Measurements from ENCODE around the gene PRXL2A. TPM values are rescaled to one million over a fixed set of nuclear protein-coding genes. Genes with fewer than 3 reads are reported as not detected.
"Not testable (repeated sequence)": the region's sequence is repeated elsewhere in the genome, so short reads cannot be mapped to it uniquely, and the experiment has no call there.

Gene PRXL2A, protein sequence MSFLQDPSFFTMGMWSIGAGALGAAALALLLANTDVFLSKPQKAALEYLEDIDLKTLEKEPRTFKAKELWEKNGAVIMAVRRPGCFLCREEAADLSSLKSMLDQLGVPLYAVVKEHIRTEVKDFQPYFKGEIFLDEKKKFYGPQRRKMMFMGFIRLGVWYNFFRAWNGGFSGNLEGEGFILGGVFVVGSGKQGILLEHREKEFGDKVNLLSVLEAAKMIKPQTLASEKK
- polyA plus RNA-seq (2013, experiment 1 of 2; ENCODE audit: insufficient read length): 6.1 TPM
- 8.7 TPM for polyA plus RNA-seq (2013, experiment 2 of 2; ENCODE audit: insufficient read length)

DNA sequence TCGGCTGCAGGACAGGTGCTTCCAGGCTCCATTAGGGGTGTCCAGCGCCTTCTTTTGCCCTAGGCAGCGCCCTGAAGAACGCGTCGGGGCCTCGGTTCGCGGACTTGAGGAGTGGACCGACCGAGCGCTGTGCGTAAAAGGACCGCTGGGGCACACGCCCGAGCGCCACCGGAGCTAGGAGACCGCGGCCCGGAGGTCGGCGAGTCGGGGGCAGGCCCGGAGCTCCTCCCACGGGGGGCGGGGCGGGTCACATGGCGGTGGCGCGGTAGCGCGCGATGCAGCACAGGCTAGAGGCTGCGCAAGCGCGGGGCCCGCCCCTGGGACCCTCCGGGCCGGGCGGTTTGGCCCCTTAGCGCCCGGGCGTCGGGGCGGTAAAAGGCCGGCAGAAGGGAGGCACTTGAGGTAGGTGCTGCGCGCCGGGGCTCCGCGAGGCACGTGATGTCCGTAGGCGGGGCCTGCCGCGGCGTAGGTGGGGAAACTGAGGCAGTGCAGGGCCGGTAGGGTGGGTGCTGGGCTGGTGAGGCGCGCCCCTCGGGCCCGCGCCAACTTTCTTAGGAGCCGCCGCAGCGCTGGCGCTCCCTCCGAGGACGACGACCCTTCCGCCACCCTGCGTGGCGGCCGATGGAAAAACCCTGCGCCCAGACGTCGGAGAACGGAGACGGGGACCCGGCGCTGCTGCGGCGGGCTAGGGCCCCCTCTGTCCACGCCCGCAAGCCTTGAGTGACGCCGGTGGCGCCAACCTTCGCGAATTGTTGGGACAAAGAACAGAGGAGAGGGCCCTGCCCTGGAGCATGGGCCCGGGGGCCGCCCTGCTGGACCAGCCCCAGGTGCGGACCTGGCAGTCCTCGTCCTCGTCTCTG, at the start of gene PRXL2A:
PRXL2A (plus strand) TSS at position 310 of the 860 bp plus-strand sequence. CDS start 11,917 bp downstream, outside the sequence.
- peak; percentile 37 for DNase-seq

DNA sequence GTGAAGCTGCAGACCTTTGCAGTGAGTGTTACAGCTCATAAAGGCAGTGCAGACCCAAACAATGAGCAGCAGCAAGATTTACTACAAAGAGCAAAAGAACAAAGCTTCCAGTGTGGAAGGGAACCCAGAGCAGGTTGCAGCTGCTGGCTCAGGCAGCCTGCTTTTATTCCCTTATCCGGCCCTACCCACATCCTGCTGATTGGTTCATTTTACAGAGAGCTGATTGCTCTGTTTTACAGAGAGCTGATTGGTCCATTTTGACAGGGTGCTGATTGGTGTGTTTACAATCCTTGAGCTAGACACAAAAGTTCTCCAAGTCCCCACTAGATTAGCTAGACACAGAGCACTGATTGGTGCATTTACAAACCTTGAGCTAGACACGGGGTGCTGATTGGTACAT, 49.4 kb upstream of the PRXL2A start:
- DNase-seq: not testable (repeated sequence)

DNA sequence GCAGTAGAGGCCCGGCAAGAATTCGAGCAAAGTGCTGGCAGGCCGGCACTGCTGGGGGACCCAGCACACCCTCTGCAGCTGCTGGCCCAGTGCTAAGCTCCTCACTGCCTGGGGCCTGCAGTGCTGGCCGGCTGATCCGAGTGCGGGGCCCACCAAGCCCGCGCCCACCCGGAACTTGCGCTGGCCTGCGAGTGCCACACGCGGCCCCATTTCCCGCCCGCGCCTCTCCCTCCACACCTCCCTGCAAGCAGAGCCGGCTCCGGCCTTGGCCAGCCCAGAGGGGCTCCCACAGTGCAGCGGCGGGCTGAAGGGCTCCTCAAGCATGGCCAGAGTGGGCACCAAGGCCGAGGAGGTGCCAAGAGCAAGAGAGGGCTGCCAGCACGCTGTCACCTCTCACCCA, 48.7 kb upstream of the PRXL2A start:
- DNase-seq: no peak

DNA sequence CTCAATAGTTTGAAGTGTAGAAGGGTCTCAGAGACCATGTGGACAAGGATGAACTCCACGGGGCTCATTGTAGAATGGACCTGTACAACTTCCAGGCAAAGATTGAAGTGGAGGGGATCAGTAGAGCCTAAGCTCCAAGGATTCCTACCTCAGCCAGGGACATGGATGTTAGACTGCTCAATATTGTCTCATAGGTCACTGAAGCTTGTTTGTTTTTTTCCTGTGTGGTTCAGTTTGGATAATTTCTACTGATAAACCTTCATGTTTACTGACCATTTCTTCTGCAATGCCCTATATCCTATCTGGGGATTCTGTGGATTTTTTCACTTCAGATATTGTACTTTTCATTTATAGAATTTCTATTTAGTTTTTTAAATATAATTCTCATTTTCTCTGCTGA, 42.8 kb upstream of the PRXL2A start:
- no peak for DNase-seq

DNA sequence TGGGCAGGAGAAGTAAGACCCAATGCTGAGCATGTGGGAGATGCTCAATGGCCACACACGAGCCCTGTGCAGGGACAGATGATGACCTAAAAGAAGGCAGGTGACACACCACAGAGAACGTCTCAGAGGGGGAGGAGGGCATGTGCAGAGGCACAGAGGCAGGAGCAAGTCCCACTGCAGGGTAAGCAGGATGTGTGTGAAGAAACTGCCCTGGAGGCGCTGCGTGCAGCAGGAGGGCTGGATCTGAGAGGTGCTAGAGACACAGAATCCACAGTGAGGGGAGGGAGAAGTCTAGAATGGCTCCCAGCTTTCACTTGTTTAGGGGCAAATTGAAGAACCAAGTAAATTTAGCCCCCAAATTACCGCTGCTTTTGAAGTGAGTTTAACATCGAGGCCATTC, 36.9 kb upstream of the PRXL2A start:
- DNase-seq: no peak

DNA sequence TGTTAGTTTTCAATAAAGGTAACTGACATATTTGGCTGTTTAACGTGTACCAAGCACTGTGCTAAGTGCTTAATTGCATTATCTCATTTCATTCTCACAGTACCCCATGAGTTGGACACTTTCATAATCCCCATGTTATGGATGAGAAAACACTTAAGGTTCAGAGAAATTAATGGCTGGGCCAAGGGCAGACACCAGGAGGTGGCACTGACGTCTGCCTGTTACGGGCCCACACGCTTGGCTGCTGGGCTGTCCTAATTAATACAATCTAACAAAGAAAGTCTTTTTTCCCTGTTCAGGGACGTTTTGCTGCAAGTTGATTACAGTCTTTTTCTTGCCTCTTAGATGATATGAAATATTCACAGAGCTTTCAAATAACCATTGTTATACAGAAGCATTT, 35.7 kb upstream of the PRXL2A start:
- no peak for DNase-seq

DNA sequence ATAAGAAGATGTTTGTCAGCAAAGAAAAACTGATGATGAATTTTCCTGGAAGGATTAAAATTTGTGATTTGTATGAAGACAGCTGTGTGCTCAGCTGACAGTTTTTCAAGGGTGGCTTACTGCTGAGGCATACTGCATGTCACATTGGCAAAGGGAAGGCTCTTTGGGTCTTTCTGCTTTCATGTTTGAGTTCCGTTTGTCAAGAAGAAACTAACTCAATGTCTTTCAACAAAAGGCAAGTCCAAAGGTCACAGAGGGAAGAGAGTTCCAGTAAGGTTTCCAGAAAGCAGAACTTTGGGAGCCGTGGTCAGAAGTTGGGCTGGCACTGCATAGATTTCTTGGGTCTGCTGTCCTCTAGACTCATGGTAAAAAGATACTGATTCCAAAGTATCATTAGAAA, 34.8 kb upstream of the PRXL2A start:
- DNase-seq: no peak

DNA sequence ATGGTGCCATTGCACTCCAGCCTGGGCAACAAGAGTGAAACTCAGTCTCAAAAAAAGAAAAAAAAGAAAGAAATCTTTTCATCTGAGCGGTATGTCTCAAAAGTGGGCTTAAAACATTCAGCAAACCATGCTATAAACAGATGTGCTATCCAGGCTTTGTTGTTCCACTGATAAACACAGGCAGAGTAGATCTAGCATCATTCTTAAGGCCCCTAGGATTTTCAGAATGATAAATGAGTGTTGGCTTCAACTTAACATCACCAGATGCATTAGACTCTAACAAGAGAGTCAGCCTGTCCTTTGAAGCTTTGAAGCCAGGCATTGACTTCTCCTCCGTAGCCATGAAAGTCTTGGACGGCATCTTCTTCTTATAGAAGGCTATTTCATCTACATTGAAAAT, 28.6 kb upstream of the PRXL2A start:
- DNase-seq: no peak

DNA sequence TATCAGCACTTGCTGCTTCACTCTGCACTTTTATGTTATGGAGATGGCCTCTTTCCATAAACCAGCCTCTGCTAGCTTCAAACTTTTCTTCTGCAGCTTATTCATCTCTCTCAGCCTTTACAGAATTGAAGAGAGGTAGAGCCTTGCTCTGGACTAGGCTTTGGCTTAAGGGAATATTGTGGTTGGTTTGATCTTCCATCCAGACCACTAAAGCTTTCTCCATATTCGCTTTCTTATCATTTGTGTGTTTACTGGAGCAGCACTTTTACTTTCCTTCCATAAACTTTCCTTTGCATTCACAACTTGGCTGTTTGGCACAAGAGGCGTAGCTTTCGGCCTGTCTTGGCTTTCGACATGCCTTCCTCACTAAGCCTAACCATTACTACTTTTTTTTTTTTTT, 28.2 kb upstream of the PRXL2A start:
- no peak for DNase-seq

DNA sequence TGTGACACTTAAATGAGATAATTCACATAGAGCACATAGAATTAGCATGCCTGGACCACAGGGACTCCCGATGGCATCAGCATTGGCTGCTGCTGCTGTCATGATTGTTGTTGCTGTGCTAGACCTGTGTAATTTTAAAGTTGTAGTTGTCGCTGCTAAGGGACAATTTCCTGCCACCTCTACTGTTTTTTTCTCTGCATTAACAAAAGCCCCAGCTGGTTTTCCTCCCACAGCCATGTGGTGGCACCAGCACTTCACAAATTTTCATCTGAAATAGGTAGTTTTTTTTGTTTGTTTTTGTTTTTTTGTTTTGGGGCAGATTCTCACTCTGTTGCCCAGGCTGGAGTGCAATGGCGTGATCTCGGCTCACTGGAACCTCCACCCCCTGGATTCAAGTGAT, 25.4 kb upstream of the PRXL2A start:
- peak; percentile 26 for DNase-seq

DNA sequence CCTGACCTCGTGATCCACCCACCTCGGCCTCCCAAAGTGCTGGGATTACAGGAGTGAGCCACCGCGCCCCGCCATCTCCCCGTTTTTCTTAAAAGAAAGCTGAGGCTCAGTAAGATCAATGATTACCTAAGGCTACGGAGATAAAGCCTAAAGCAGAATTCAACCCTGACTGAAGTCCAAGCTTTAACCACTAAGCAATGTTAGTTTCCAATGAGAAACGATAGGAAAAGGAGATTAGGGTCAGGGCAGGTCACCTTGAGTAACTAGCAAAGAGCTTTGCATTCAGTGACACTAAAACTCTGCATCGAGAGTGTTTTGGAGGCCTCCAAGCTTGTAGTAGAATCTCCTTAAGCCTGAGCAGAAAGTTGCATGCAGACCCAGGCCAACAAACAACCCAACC, 17.6 kb upstream of the PRXL2A start:
- no peak for DNase-seq

DNA sequence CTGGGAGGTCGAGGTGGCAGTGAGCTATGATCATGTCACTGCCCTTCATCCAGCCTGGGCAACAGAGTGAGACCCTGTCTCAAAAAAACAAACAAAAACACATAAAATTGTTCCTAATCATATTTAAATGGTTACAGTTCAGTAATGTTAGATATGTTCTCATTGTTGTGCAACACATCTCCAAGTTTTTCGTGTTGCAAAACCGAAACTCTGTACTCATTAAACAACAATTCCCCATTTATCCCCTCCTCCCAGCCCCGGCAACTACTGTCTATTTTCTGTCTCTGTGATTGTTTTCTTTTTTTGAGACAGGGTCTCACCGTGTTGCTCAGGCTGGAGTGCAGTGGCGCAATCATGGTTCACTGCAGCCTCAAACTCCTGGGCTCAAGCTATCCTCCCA, 16.1 kb upstream of the PRXL2A start:
- DNase-seq: no peak

DNA sequence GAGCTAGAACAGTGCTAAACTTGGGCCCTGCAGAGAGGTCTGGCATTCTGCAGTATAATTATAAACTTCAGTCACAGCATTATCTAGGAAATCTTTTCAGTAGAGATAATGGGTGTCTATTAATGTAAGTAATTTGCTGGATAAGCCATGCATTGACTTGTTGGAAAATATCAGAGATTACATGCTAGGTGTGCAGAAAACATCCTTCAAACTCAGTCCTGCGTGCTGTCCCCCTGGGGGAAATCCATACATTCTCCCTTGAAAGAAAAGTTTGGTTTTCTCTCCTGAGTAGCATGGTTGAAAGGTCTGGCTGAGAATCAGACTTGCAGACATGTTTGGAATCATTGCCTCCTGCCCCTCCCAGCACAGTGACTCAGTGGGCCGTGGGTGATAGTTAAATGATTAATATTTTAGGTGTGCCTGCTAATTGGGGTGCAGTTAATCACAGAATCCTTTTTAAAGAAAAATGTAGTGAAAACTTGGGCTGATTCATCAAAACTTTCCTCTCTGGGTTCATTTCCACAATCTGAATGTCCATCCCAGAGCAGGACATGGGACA, 13.9 kb upstream of the PRXL2A start:
- no peak for DNase-seq

DNA sequence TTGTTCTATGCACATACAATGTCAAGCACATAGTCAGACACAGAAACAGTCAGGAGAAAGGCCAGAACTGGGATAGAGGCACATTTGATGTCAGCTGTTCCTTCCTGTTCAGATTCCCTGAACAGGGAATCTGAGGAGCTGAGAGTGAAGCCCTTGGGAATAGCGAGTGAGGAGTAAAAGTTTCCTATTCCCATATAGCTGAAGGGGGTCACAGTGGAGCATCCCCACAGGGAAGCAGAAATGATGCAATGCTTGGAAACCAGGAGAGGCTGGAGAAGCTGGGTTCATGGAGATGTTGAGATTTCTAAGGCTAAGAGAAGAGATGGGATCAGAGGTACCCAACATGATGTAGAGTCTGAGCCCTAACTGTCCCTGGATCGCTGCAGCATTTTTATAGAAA, 11.3 kb upstream of the PRXL2A start:
- peak; percentile 56 for DNase-seq

DNA sequence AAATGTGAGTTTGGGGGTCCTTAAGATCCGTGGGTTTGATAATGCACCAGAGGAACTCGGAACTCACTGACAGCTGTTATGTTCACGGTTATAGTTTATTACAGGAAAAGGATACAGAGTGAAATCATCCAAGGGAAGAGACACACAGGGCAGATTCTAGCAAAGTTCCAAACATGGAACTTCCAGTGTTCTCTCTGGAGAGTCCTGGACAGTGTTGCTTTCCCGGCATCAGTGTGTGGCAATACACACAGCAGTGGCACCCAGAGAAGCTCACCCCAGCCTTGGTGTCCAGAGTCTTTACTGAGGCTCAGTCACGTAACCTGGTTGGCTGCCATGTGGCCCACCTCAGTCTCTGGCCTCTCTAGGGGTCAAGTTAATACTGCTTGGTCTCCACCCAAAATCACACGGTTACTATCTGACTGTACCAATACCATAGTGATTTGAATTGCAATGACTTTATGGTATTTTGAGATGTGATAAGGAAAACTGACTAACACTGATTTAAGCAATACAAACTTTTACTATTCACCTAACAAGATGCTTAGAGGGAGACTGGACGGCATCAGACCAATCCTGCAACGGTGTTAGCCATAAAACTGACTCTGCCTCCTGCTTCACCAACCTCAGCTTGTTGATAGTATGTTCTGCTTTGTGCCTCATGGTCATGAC, 8.1 kb upstream of the PRXL2A start:
- DNase-seq: no peak

DNA sequence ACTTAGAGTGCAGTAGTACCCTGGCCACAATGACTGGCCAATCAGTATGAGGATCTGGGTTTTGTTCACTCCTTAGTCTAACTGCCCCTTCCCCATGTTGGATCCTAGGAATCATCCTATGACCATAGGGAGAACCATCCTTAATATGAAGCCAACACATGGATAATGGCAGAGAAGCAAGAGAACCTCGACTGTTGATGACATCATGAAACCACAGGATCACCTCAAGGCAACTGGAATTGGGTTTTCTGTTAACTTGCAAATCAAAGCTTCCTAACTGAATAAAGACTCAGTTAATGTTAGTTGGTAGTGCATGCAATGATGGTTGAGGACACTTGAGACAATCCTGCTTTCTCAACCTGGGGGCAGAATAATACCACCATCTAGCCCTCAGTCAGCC, 3.3 kb upstream of the PRXL2A start:
- DNase-seq: no peak

DNA sequence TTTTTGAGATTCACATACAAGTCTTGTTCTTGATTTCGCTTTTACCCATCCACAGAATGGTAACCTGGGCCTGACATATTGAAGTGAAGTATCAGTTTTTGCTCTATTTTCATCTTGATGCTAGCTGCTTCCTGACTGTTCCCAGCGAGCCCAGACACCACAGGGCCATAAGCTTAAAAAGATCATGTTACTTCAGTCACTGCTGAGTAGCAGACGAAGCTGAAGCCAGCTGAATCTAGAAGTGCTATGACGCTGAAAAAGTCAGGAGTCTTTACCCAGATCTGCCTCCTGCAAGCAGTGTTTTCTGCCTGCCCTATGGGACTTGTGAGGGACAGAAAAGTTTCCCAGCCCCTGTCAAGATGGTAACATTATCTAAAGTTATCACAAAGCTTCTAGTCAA, 2.7 kb upstream of the PRXL2A start:
- DNase-seq: no peak

DNA sequence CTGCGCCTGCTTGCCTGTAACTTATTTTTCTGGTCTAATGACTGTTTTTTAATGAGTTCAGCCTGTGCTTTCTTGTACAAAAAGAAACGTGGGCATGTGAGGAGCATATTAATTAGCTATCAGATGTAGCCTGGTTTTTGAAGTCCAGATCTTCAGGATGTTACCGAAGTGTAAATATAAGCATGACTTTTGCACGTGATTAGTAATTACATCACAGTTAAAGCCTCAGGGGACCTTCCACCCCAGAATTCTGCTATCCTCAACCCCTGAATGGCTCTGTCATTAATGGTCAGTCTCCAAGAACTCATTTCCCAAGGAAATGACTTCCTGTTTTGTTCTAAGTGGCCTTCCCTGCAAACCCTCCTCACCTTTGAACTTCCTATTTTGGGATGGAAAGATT, 2.1 kb upstream of the PRXL2A start:
- no peak for DNase-seq

DNA sequence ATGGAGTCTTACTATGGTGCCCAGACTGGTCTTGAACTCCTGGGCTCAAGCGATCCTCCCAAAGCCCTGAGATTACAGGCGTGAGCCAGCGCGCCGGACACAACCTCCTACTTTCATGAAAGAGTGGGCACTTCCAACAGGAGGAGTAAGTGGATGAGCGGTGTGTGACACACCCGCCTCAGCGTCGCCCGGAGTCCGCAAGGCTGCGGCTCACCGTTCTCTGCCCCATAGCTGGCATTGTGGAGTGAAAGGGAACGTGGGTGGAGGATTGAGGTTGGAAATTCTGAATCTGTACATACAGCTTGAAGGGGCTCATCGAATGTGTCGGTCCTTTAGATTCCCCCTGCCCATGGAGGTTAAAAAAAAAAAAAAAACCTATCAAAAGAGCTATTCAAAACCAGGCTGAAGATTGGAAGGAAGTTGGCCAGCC, 524 bp upstream of the PRXL2A start:
- DNase-seq: no peak

DNA sequence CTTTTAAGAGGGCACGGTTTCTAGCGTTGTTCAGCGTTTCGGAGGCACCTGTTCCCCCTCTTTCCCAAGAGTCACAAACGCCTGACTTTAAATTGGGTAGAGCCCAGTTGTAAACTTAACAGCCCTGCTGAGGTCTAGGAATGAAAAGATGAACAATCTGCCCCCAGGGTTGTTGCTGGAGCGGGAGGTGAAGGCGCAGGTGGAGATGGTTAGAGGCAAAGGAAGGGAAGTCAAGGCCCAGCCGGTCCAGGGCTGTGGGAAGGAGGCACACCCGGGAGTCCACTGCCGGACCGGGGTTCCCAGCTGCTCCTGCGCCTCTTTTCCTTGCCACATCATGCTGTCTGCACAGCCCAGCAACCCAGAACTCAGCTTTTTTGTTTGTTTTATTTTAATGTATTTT, 770 bp downstream of the PRXL2A start:
- DNase-seq: no peak

DNA sequence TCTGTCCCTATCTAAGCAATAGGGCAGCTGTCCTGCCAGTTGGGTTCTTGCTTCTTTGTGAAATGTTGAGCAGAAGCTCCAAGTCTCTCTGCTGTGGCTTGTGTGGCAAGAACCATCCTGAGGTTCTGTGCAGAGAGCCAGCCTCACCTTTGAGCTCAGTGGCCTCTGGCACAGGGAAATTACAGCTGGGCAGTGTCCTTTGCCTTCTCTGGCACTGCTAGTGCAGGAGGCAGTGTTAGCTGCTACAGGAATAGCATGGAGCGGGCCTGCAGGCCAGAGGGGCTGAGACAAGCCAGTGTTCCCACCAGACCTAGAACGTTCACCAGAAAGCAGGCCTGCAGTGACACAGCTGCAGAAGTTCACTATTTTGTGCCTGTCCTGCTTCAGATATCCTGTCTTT, 1.8 kb downstream of the PRXL2A start:
- no peak for DNase-seq

DNA sequence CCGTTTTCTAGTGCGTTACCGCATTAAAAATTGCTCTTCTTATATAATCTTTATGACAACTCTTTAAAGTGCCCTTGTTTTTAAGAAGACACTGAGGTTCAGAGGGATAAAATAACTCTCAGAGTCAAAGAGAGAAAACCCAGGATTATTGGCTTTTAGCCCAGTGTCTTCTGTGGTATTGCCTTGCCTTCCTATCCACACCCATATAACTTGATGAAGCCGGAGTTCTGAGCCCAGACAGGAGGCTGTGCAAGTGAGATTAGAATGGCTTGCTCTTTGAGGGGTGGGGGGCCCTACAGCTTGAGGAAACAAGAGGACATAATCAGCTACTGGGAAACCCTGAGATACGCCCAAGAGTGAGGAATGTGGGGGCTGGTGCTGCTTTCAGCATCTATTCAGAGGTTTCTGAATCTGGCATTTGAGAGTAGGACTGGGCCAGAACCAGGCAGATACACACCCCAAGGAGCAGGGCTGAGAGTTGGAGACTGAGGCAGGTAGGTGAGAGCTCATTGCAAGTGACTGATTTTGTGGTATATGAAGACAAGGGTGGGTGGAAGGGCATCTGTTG, 2.3 kb downstream of the PRXL2A start:
- DNase-seq: no peak

DNA sequence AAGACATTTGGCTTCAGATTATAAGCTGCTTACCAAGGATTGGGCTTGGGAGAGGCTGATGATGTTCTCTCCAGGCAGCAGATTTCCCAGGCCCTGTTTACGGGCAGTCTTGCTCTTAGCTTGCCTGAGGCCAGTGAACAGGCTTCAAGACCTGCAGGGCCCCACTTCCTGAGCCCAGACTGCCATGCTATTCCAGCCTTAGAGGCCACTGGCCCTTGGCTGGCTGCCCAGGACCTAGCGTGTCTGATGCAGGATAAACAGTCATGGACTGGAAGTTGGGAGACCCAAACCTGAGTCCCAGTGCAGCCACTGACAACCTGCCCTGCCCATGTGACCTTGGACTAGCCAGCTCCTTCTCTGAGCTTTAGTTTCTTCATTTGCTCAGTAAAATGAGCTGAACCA, 2.9 kb downstream of the PRXL2A start:
- DNase-seq: no peak
